LNCaP clone FGC (cell line): Measurements from ENCODE around the gene PLEKHM1.
"Not testable (repeated sequence)": the region's sequence is repeated elsewhere in the genome, so short reads cannot be mapped to it uniquely, and the experiment has no call there.

ENCODE experiments used
- DNase-seq: peaks from one replicate; pipeline ENCODE4 v3.0.0-alpha.2; 2011; ENCODE audit warnings: low read depth
- H3K4me3 ChIP-seq: 2 replicates; pipeline ENCODE4 v1.5.1; 2011; ENCODE audit warnings: mild to moderate bottlenecking, low read depth, low read length, control low read depth
- CTCF ChIP-seq: IDR thresholded peaks from 2 replicates; pipeline ENCODE4 v1.5.1; 2012; ENCODE audit warnings: mild to moderate bottlenecking; ENCODE audit not compliant: control insufficient read depth, insufficient read depth; ENCODE audit errors: extremely low read depth

PLEKHM1 gene

GRCh38 chr17:45468293-45469203 lies 22.0 kb downstream of the PLEKHM1 start:
- H3K4me3 ChIP-seq, DNase-seq: not testable (repeated sequence)

GRCh38 chr17:45461524-45462327 lies 28.8 kb downstream of the PLEKHM1 start:
- not testable (repeated sequence) for DNase-seq, H3K4me3 ChIP-seq

- not testable (repeated sequence) for DNase-seq, H3K4me3 ChIP-seq
Measured at GRCh38 chr17:45460422-45460821, 30.1 kb downstream of the PLEKHM1 start.

GRCh38 chr17:45454341-45454740 lies 36.2 kb downstream of the PLEKHM1 start:
- not testable (repeated sequence) for H3K4me3 ChIP-seq, DNase-seq

- not testable (repeated sequence) for H3K4me3 ChIP-seq, DNase-seq
Measured at GRCh38 chr17:45453731-45454130, 36.8 kb downstream of the PLEKHM1 start.

GRCh38 chr17:45453225-45453534 lies 37.3 kb downstream of the PLEKHM1 start:
- not testable (repeated sequence) for DNase-seq, H3K4me3 ChIP-seq

GRCh38 chr17:45452329-45453224 lies 37.9 kb downstream of the PLEKHM1 start:
- not testable (repeated sequence) for DNase-seq, H3K4me3 ChIP-seq

- DNase-seq, H3K4me3 ChIP-seq: not testable (repeated sequence)
Measured at GRCh38 chr17:45451660-45452059, 38.9 kb downstream of the PLEKHM1 start.

- DNase-seq: no peak
- 0 out of 2 replicates have a peak, but pooled peaks have one; percentile 11 for TF ChIP-seq CTCF
- H3K4me3 ChIP-seq: no peak overlapping the region
Measured at GRCh38 chr17:45451131-45451530, 39.4 kb downstream of the PLEKHM1 start.

- not testable (repeated sequence) for H3K4me3 ChIP-seq, DNase-seq
Measured at GRCh38 chr17:45449708-45450329, 40.7 kb downstream of the PLEKHM1 start.

- not testable (repeated sequence) for DNase-seq, H3K4me3 ChIP-seq
Measured at GRCh38 chr17:45449260-45449659, 41.3 kb downstream of the PLEKHM1 start.

- not testable (repeated sequence) for DNase-seq, H3K4me3 ChIP-seq
Measured at GRCh38 chr17:45448483-45448882, 42.0 kb downstream of the PLEKHM1 start.

GRCh38 chr17:45448066-45448465 lies 42.5 kb downstream of the PLEKHM1 start:
- DNase-seq, H3K4me3 ChIP-seq: not testable (repeated sequence)

- DNase-seq, H3K4me3 ChIP-seq: not testable (repeated sequence)
Measured at GRCh38 chr17:45447650-45448049, 42.9 kb downstream of the PLEKHM1 start.

GRCh38 chr17:45446872-45447625 lies 43.5 kb downstream of the PLEKHM1 start:
- DNase-seq, H3K4me3 ChIP-seq: not testable (repeated sequence)
